Uterus (tissue), 4 donors: ENCODE measurements around the gene CREBL2. TPM values are rescaled to one million over a fixed set of nuclear protein-coding genes. Genes with fewer than 3 reads are reported as not detected.
"Not testable (repeated sequence)": the region's sequence is repeated elsewhere in the genome, so short reads cannot be mapped to it uniquely, and the experiment has no call there.

Experiments
- DNase-seq, 2 donors: peaks; one replicate each; pipeline ENCODE4 v3.0.0-alpha.2; 2019 to 2020
- H3K27ac ChIP-seq, 2 donors: fragments of 200-600 bp; sonication (generic); 1 replicate in 1 of 2; 2 replicates in 1 of 2; pipeline ENCODE4 v1.5.1; 2016 to 2018
- H3K27me3 ChIP-seq, 2 donors: fragments of 200-600 bp; sonication (generic); one replicate each; pipeline ENCODE4 v1.5.1; 2018 to 2019; ENCODE audit warnings: control low read depth in 1 of 2
- H3K36me3 ChIP-seq, 2 donors: fragments of 200-600 bp; sonication (generic); one replicate each; pipeline ENCODE4 v1.5.1; 2019; ENCODE audit warnings: control low read depth in 1 of 2
- H3K4me1 ChIP-seq, 2 donors: fragments of 200-600 bp; sonication (generic); one replicate each; pipeline ENCODE4 v1.5.1; 2018 to 2019; ENCODE audit warnings: control low read depth in 1 of 2
- H3K4me3 ChIP-seq, 2 donors: fragments of 200-600 bp; sonication (generic); 1 replicate in 1 of 2; 2 replicates in 1 of 2; pipeline ENCODE4 v1.5.1; 2018 to 2019; ENCODE audit warnings: mild to moderate bottlenecking in 1 of 2
- H3K9me3 ChIP-seq, 2 donors: fragments of 200-600 bp; sonication (generic); one replicate each; pipeline ENCODE4 v1.5.1; 2019; ENCODE audit warnings: control low read depth in 1 of 2
- POLR2A ChIP-seq, 2 donors: fragments of 450-650 bp; IDR thresholded peaks; one replicate each; pipeline ENCODE4 v1.6.1; 2016; ENCODE audit warnings: antibody characterized with exemption in 2 of 2, mild to moderate bottlenecking in 1 of 2, moderate library complexity in 1 of 2
- intact Hi-C: fragments of 100-400 bp; cut with DNase I; formaldehyde crosslinking; loops from one replicate; pipeline ENCODE4 v1.15.1; 2023; ENCODE audit warnings: low total_unique reads
- total RNA-seq, 4 donors: library from RNA; depleted of rRNA in 3 of 4; stranded (reverse); fragments of >200 nt in 3 of 4; gene quantifications; one replicate each; pipeline versions ENCODE4 v1.1.0 to v1.2.4, GENCODE V29; 2014 to 2023
- TF ChIP-seq, protein P1 (sequence below), 4 experiments: fragments of 200-600 bp in 2 of 4; fragments of 450-650 bp in 2 of 4; sonication (generic) in 2 of 4; IDR thresholded peaks; one replicate each; pipeline ENCODE4 v1.5.1; 2016 to 2019; ENCODE audit warnings: antibody characterized with exemption in 4 of 4, mild to moderate bottlenecking in 2 of 4, moderate library complexity in 1 of 4
- donor health status: DM: yes; HTN: yes; CAD: no.

The CREBL2 gene
- total RNA-seq, 4 donors from 2014 or later: 18.7 to 33.4 (median 28.3) TPM

DNA sequence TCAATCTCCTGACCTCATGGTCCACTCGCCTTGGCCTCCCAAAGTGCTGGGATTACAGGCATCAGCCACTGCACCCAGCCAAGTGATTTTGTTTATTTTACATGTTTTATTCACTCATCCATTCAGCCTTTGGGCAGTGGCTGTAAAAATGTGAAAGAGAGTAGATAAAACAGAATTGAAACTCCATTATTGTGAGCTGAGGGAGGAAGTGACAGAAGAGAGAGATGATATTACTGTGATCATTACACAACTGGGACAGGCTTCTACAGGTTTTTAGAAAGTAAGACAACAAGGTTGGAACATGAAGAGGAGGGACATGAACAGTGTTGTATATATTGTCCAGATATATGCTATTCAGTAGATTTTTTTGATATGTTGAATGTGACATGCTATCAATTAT is 25.0 kb downstream of the CREBL2 start:
- Histone ChIP-seq H3K4me1 (no peaks in the 10 kb centered on the region), H3K36me3 (peaks cover 0 to 1% of the 10 kb centered on the region in 2 donors), H3K9me3 (peaks cover 0 to 4% of the 10 kb centered on the region in 2 donors), H3K27ac (no peak overlapping the region), H3K4me3 (no peak overlapping the region), H3K27me3 (no peaks in the 10 kb centered on the region)
- DNase-seq: no peak
- TF ChIP-seq POLR2A (IDR thresholded peaks at IDR 0.05): no peak
- TF ChIP-seq, protein P1, sequence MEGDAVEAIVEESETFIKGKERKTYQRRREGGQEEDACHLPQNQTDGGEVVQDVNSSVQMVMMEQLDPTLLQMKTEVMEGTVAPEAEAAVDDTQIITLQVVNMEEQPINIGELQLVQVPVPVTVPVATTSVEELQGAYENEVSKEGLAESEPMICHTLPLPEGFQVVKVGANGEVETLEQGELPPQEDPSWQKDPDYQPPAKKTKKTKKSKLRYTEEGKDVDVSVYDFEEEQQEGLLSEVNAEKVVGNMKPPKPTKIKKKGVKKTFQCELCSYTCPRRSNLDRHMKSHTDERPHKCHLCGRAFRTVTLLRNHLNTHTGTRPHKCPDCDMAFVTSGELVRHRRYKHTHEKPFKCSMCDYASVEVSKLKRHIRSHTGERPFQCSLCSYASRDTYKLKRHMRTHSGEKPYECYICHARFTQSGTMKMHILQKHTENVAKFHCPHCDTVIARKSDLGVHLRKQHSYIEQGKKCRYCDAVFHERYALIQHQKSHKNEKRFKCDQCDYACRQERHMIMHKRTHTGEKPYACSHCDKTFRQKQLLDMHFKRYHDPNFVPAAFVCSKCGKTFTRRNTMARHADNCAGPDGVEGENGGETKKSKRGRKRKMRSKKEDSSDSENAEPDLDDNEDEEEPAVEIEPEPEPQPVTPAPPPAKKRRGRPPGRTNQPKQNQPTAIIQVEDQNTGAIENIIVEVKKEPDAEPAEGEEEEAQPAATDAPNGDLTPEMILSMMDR (IDR thresholded peaks at IDR 0.05): no peak
- intact Hi-C loops: no loop called here

DNA sequence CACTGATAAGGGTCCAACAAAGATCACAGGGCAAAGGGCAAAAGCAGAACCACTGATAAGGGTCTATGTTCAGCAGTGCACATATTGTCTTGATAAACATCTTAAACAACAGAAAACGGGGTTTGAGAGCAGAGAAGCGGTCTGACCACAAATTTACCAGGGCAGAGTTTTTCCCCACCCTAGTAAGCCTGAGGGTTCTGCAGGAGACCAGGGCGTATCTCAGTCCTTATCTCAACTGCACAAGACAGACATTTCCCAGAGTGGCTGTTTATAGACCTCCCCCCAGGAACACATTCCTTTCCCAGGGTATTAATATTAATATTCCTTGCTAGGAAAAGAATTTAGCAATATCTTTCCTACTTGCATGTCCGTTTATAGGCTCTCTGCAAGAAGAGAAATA is 28.3 kb downstream of the CREBL2 start:
- H3K36me3 ChIP-seq, H3K4me1 ChIP-seq, intact Hi-C loops, H3K4me3 ChIP-seq, H3K9me3 ChIP-seq, DNase-seq, H3K27ac ChIP-seq, H3K27me3 ChIP-seq: not testable (repeated sequence)

DNA sequence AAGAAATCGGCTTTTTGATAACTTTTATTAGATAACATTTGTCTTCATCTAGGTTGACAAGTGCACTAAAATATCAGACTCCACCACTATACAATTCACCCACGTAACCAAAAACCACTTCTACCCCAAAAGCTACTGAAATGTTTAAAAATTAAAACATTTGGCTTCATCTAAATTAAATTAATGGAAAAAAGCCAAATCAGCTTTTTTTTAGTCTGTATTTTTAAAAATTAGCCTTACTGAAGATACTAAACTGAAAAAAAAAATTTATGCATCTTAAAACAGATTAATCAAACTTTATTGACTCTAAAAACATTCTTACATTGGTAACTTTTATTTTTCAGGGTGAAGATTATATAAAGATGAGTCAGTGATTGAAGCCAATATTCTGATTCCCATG is 30.0 kb downstream of the CREBL2 start:
- no peaks in the 10 kb centered on the region for H3K4me1 ChIP-seq
- H3K36me3 ChIP-seq: peaks cover 0 to 1% of the 10 kb centered on the region in 2 donors
- TF ChIP-seq, protein P1 (IDR thresholded peaks at IDR 0.05): no peak
- TF ChIP-seq POLR2A (IDR thresholded peaks at IDR 0.05): no peak
- DNase-seq: no peak
- intact Hi-C loops: no loop called here
- no peaks in the 10 kb centered on the region for H3K27me3 ChIP-seq
- peaks cover 0 to 4% of the 10 kb centered on the region in 2 donors for H3K9me3 ChIP-seq
- H3K27ac ChIP-seq: no peak overlapping the region
- H3K4me3 ChIP-seq: no peak overlapping the region

GRCh38 chr12:12642916-12643315 is 31.2 kb downstream of the CREBL2 start:
- H3K36me3 ChIP-seq: peaks cover 0 to 1% of the 10 kb centered on the region in 2 donors
- H3K4me3 ChIP-seq: no peak overlapping the region
- intact Hi-C loops: no loop called here
- peaks cover 0 to 8% of the 10 kb centered on the region in 2 donors for H3K9me3 ChIP-seq
- H3K27ac ChIP-seq: no peak overlapping the region
- DNase-seq: no peak
- TF ChIP-seq, protein P1 (IDR thresholded peaks at IDR 0.05): no peak
- no peak for TF ChIP-seq POLR2A (IDR thresholded peaks at IDR 0.05)
- H3K4me1 ChIP-seq: no peaks in the 10 kb centered on the region
- H3K27me3 ChIP-seq: no peaks in the 10 kb centered on the region

GRCh38 chr12:12645485-12645884 is 33.8 kb downstream of the CREBL2 start:
- no peak for TF ChIP-seq POLR2A (IDR thresholded peaks at IDR 0.05)
- TF ChIP-seq, protein P1 (IDR thresholded peaks at IDR 0.05): peak in 3 of 4 experiments; percentile 17 to 28 (median 22)
- no peak for DNase-seq
- Histone ChIP-seq H3K4me1 (no peaks in the 10 kb centered on the region), H3K27me3 (no peaks in the 10 kb centered on the region), H3K9me3 (peaks cover 0 to 14% of the 10 kb centered on the region in 2 donors), H3K4me3 (no peak overlapping the region), H3K27ac (no peak overlapping the region), H3K36me3 (no peaks in the 10 kb centered on the region)
- intact Hi-C loops: no loop called here

DNA sequence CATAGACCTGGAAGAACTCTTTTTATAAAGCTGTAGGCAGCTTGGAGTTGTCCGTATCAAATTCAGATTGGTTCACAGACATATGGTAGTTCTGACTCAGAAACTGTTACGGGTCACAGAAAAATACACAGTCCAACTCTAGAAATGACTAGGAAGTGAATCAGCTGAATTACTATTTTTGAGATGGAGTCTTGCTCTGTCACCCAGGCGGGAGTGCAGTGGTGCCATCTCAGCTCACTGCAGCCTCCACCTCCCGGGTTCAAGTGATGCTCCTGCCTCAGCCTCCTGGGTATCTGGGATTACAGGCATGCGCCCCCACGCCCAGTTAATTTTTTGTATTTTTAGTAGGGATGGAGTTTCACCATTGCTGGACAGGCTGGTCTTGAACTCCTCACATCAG is 34.3 kb downstream of the CREBL2 start:
- H3K4me3 ChIP-seq, DNase-seq, H3K27me3 ChIP-seq, H3K4me1 ChIP-seq, H3K36me3 ChIP-seq, intact Hi-C loops, H3K27ac ChIP-seq: not testable (repeated sequence)
- H3K9me3 ChIP-seq: peaks cover 0 to 14% of the 10 kb centered on the region in 2 donors
